ENCODE data around the gene LPO.

The LPO gene

DNA sequence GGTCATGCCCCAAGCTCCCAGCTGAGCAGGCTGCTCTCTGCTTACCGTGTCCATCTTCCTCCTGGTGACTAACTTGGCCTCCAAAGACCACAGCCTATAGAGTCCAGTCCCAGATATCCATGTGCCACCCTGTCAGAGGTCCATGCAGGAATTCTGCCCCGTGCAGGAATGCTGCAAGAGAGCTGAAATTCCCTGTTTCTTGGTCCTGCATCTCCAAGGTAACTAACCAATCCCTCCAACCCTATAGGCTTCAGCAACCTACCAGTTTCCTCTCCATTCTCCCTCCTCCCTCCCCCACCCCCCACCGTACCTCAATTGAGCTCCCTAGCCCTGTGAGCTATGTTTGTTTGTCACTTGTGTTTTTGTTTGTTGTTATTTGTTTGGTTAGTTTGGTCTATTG, 9.7 kb upstream of the LPO start:
- in situ Hi-C loops (cut with MboI; ENCODE audit: low sequenced_read_pairs), result no loop called here

DNA sequence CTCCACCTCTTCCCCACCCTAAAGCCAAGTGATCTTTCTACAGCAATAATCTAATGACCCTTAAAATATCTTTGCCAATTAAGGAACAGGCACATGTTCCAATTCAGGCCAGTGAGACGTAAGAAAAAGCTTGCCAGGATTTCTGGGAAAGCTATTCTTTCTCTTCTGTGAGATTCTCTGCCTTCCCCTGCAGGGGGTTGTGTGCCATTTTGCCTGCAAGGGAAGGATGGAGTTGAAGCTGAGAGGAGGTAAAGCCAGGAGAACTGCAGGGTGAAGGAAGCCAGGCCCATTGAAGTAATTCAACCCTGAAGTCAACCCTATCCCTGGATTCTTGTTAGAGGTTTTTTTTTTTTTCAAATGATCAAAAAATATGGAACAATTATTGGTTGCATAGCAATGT, 9.0 kb upstream of the LPO start:
- in situ Hi-C loops (cut with MboI; ENCODE audit: low sequenced_read_pairs), result no loop called here

DNA sequence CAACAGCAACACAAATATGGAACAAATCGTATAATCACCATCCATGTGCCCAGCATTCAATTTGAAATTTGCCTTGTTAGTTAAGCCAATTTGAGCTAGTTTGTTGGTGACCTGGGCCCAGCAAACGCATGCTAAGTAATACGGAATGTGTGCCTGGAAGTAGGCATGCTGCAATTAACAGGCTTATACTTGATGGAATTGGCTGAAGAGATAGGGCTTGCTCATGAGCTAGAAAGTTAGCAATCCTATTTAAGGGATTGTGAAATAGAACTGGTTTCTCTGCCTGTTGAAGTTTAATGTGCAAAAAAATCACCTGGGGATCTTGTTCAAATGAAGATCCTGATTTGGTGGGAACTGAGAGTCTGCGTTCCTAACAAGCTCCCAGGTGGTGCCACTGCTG, 8.5 kb upstream of the LPO start:
- in situ Hi-C loops (cut with MboI; ENCODE audit: low sequenced_read_pairs), result no loop called here

DNA sequence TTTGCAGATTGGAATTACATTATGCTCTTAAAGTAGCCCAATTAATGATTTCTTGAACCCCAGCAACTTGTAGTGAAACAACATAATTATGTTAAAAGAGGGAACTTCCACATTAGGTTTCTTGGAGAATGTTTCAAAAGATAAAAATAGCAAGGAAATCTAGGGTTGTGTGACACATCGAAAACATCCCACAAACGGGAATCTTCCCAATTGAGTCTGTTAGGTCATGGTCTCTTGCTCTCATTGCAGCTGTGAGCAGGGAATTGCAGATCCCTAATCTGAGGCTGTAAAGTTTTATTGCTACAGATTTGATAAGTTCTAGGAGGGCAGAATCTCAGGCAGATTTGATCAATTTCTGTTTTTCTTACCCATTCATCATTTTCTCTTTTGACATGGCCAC, 6.7 kb upstream of the LPO start:
- in situ Hi-C loops (cut with MboI; ENCODE audit: low sequenced_read_pairs), result no loop called here

DNA sequence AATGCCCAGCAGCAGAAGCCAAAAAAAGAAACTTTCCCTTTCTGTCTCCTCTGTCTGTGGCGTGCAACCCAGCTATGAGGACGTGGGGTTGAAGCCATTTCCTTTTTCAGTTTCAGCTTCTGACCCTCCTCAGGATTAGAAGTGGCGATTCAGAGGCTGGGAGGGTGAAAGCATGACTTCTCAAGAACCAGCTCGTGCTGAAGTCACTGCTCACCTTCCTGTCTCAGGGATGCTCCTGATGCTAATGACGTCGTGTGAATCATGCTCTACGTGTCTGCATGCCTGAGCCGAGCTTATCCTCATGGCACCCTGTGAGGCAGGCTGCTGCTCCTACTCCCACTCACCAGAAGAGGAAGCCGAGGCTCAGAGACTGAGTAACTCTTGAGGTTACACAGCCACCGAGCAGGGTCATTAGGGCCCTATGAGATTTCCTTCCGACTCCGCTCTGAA, 5.7 kb upstream of the LPO start:
- in situ Hi-C loops (cut with MboI; ENCODE audit: low sequenced_read_pairs), result no loop called here

DNA sequence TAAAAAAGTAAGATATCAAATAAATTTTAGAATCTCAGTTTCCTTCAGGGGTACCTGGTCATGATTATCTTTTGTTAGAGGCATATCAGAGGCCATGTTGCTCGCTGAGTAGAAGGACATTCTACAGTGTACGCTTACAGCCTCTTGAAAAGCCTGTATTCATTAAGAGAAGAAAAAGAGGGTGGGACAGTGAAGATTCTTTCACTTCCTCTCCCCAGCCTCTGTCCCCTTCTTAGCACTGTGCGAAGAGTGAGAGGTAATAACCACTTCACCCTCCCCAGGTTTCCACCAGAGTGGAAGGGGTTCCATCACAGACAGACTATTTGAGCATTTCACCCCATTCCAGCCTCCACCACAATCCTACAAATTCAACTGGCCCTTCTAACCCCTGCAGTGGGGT, 4.8 kb upstream of the LPO start:
- in situ Hi-C loops (cut with MboI; ENCODE audit: low sequenced_read_pairs), result no loop called here

DNA sequence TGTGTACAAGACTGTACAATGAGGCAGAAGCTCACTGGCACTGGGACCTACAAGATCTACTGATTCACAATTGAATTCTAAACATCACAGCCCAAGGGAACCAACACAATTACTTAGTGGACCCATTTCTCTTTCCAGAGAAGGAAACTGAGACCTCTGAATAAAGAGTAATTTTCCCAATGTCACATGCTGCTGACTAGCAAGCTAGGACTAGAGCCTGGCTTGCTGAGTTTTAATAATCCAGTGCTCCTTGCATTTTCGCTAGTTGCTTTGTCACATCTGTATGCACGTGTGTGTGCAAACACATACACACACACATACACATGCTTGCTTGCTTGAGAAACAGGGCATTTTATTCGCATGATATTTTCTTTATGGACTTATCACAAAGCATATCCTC, 3.9 kb upstream of the LPO start:
- in situ Hi-C loops (cut with MboI; ENCODE audit: low sequenced_read_pairs), result no loop called here

DNA sequence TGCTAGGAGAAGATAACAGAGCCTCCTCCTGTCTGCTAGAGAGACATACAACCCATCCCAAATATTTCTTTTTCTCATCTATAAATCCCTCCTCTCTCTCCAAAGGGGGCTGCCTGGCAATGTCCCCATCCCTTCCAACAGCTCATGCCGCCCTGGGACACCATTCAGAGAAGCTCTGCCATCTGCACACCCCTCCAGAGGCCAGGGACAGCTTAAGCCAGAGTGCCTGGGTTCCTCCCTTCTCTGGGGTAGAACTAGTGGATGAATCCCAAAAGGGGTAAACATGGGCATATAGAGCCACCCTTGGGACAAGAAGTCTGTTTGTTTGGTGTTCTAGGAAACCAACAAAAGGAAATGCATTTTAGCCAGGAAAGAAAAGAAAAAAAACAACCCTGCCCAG, 2.6 kb upstream of the LPO start:
- in situ Hi-C loops (cut with MboI; ENCODE audit: low sequenced_read_pairs), result no loop called here

DNA sequence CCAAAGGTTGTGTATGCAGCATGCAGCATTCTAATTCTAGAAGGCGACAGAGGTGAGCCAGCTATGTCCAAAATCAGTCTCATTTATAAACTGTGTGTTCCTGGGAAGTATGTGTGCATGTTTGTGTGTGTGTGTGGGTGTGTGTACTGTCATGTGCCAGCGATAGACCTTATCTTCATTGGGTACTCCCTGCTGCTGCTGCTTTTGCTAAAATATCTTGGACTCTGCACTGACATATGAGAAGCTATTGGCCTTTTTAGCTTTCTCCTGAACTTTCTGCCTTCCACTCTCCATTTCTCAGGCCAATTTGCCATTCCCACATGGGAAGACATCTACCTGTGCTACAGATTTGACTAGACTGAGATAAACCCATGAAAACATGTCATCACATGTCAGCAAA, 2.0 kb upstream of the LPO start:
- in situ Hi-C loops (cut with MboI; ENCODE audit: low sequenced_read_pairs), result no loop called here

DNA sequence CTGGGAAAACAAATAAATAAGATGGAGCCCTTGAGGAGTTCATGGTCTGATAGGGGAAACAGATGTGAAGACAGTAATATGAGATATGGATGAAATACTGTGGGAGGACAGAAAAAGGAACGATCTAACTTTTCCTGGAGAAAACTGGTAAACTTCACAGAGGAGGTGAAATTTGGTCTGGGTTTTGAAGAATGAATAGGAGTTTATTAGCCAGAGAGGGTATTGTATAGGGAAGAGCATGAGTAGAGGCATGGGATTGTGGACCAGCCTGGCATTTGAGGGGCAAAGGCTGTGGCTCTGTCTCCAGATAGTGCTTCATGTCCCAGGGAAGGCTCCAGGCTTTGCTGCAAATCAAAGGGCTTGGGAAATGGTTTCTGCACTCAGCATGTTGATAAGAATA, 1.6 kb downstream of the LPO start:
- in situ Hi-C loops (cut with MboI; ENCODE audit: low sequenced_read_pairs), result no loop called here

DNA sequence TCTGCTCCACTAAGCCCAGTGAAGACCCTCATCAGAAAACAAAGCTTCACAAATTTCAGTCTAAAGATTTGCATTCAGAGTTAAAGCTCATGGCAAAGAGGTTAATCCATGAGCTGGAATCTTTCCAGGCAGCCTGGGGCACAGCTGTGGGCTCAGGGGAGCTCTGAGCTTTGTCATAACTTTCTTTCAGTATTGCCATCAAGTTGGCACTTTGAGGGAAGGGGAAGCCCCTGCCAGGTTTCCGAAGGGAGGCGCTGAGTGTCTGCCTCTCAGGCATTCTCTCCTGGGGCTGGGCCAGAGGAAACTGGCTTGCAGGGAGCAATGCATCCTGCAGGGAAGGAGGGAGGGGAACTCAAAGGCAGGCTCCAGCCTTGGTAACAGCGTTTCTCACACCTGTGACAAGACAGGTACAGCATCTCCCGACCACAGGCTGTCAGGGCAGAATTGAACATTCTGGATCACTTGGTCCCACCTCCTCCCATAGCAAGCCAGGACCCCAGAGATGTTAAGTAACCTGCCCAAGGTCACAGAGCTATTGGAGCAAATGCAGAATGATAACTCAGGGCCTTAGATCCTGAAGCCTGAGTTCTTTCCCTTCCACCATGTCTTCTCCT, 3.9 kb downstream of the LPO start:
- in situ Hi-C loops (cut with MboI; ENCODE audit: low sequenced_read_pairs), result no loop called here

DNA sequence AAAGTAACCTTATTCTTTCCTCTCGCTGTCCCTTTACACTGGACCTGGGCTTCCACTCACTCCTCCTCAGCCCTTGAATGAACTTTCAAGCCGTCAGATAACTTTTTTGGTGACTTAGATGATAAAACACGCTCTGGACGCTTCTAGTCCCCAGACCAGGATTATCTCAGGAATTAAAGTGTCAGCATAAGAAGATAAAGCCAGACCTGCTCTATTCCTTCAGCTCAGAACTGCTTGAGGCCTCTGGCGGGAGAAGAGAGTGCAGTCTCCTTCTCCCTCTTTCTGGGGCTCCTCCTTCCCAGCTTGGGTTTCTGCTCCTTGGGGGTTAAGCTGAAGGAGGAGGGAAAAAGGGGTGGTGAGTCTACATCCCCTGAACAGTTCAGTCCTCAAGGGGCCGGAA, 6.6 kb downstream of the LPO start:
- in situ Hi-C loops (cut with MboI; ENCODE audit: low sequenced_read_pairs), result no loop called here

DNA sequence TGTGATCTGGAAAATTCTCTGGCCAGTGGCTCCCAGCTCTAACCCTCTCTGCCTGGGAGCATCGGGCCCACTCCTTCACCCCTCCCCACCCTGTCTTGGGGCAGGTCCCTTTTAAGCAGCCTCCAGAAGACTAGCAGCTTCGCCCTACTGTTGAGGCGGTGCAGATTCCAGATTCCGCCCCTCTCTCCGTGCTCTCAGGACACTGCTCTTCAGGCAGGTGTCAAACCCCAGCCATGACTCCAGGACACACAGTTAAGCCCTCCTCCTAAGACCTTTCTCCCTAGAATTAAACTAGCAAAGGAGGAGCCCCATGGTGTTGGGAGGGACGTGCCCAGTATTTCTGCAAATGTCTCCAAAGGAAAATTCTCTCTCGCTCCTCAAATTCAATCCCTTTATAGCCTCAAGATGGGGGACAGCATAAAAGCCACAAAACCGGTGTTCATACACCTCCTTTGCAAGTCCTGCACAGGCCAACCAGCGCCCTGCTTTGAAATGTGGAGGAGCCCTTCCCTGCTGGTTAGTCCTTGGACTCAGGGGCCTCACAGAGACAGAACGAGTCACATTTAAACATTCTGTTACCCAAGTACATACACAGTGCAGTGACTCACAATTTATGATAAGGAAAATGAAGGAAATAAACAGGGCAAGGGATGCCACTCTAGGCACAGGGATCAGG, 7.2 kb downstream of the LPO start:
- in situ Hi-C loops (cut with MboI; ENCODE audit: low sequenced_read_pairs), result no loop called here

DNA sequence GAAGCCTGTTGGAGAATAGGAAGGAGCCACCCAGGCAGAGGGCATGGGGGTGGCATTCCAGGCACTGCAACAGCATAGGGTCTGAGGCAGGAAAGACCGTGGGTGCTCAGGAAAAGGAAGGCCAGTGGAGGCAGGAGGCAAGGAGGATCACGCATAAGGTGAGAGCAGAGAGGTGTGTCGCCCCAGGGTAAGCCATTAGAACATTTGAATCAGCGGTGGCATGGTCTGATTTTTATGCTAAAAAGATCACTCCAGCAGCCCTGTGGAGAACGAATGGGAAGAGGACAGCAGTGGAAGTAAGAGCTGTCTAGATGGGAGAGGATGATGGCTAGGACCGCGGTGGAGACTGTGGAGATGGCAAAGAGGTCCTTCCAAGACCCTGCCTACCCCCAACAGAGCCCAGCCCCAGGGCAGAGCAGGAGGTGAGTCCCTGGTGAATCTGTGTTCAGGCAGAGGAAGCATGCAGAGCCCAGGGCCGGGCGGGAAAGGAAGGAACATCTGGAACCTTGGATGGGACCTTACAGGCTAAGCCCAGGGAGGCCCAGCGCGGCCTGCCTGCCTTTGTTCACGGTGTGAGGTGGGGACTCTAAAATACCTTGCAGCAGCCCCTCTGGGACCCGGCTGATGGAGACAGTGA, 7.8 kb downstream of the LPO start:
- in situ Hi-C loops (cut with MboI; ENCODE audit: low sequenced_read_pairs), result no loop called here

DNA sequence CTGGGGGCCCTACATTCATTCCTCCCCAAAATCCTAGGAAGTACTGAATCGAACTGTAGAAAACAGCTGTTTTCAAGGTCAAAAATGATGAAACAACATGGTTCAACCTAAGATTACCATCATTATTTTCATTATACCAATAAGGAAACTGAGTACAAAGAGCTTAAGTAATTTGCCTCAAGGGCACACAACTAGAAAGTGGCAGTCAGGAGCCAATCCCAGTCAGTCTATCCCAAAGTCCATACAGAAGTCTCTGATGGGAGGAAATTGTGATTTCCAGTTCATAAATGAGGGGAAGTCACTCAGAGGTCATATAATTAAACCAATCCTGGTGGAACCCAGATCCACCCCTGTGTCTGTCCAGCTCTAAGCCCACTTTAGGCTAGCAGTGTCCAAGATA, 8.4 kb downstream of the LPO start:
- in situ Hi-C loops (cut with MboI; ENCODE audit: low sequenced_read_pairs), result no loop called here

DNA sequence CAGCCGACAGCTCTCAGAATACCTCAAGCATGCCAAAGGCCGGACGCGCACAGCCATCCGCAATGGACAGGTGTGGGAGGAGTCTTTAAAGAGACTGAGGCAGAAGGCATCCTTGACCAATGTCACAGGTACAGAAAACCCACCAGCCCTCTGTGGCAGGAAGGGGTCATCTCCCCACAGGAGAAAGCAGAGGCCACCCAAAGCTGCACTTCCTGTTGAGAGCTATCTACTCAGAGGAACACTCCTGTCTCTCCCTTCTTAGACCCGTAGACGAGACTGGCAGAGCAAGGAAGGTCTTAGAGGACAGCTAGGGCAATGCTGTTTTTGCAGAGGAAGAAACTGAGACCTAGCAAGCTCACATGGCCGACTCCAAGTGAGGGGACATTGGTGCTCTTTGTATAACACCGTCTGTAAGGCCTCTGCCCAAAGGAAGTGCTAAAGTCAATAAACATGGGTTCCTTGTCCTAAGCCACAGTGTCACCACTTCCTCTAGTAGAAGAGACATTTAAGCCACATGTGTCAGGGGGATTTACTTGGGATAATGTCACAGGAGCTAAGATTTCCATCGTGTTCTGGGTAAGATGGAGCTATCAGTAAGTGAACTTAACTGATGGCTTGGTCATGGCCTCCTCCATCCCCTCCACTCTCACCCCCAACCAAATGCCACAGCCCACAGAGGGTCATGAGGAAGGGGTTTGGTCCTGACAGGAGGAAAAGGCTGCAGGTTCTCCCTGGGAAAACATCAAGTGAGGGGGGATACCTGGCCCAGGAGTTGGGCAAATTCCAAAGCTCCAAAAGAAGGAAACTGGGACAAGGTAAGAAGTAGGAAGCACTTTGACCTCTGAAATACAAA, 9.4 kb downstream of the LPO start:
- in situ Hi-C loops (cut with MboI; ENCODE audit: low sequenced_read_pairs), result no loop called here

DNA sequence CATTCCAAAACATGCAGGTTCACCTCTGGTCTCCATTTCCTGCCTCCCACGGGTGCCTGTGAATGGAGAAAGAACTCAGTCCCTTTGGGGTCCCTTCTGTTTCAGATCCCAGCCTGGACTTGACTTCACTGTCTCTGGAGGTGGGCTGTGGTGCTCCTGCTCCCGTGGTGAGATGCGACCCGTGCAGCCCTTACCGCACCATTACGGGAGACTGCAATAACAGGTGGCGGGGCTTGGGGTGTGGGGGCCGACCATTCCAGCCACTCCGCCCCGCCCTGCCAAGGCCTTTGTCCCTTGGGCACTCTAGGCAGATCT, 10.5 kb downstream of the LPO start:
- in situ Hi-C loops (cut with MboI; ENCODE audit: low sequenced_read_pairs), result no loop called here

DNA sequence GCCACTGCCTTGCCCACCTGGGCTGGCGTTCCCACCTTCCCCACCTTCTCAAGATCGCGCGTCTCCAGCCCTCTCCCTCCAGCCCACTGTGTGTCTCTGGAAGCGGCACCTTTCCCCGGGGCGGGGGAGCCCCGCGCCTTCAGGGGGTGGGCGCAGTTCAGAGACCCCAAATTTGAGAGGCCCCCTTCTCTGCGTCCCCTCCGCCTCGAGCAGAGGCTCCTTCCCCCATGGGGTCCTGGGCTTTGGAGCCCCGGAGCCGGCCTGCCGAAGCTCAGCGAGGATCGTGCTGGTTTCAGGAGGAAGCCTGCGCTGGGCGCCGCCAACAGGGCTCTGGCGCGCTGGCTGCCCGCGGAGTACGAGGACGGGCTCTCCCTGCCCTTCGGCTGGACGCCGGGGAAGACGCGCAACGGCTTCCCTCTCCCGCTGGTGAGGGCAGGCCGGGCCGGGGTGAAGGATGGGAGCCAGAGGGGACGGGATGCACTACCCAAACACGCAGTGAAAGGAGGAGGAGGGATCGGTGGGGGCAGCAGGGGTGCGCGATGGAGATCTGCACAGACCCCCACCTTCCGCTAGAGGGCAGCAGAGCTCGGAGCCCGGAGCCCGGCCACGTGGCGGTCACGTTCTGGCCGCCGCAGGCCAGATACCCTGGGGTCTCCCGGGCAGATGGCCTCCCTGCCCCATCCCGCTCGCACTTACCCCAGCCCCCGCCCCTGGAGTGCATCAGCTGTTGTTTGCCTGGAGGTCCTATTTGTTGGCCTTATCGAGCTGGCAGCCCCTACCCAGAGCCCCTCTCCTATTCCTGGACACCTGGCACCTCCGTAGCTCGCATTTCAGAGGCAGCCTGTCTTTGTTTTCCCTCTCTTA, 11.1 kb downstream of the LPO start:
- in situ Hi-C loops (cut with MboI; ENCODE audit: low sequenced_read_pairs), result no loop called here

DNA sequence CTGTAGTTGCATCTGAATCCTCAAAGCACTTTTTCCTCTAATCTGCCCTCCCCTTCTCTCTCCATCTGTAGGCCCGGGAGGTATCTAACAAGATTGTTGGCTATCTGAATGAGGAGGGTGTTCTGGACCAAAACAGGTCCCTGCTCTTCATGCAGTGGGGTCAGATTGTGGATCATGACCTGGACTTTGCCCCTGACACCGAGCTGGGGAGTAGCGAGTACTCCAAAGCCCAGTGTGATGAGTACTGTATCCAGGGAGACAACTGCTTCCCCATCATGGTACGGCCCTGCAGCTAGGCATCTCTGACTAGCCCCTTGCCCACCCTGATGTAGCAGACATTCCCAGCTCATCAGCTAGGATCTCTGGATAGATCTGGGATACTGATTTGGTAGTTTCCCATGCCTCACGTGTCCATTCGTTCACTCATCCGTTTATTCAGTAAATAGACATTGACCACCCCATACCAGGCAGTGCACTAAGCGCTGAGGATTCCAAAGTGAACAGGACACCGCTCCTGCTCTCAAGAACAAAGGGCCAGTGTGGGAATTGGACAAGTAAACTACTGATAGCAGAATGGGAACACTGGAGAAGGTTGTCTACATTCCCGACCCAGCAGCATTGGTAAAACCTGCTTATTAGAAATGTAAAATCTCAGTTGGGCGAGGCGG, 12.1 kb downstream of the LPO start:
- in situ Hi-C loops (cut with MboI; ENCODE audit: low sequenced_read_pairs), result no loop called here

DNA sequence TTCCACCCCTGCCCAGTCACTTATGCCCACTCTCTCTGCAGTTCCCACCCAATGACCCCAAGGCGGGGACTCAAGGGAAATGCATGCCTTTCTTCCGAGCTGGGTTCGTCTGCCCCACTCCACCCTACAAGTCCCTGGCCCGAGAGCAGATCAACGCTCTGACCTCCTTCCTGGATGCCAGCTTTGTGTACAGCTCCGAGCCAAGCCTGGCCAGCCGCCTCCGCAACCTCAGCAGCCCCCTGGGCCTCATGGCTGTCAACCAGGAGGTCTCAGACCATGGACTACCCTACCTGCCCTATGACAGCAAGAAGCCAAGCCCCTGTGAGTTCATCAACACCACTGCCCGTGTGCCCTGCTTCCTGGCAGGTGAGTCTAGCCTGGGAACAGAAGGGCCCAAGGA, 13.8 kb downstream of the LPO start:
- in situ Hi-C loops (cut with MboI; ENCODE audit: low sequenced_read_pairs), result no loop called here
